ENCODE results near the gene ARL14. TPM values are rescaled to one million over a fixed set of nuclear protein-coding genes. Genes with fewer than 3 reads are reported as not detected.
A peak's percentile ranks its signal among the peaks of the same experiment; 100 is the strongest.

Gene ARL14
- total RNA-seq, 1 experiment from 2014 or later = not detected

- peaks cover 5% of the 10 kb centered on the region; the same call in 1 of the 2 replicates for H3K4me1 Mint-ChIP-seq
- ChIA-PET CTCF (interaction anchor here (0.6 kb wide), 1 partner anchor 793 kb away, joined by 5 read pairs; no protein-coding TSS in a partner anchor), POLR2A (no interaction called here)
- no peaks in the 10 kb centered on the region for H3K27me3 Mint-ChIP-seq (ENCODE audit: low read depth)
- no peak overlapping the region for H3K27ac Mint-ChIP-seq
- H3K36me3 Mint-ChIP-seq = no peaks in the 10 kb centered on the region
- DNase-seq (ENCODE audit: low spot score) = no peak
- ATAC-seq = peak; percentile 53
- TF ChIP-seq IRF2 (CRISPR knock-in tag; IDR thresholded peaks at IDR 0.05; ENCODE audit: borderline replicate concordance, low read depth) = no peak
- TF ChIP-seq ZNF219 (CRISPR knock-in tag; IDR thresholded peaks at IDR 0.05; ENCODE audit: borderline replicate concordance) = no peak
- no peak for TF ChIP-seq NFATC4 (CRISPR knock-in tag; IDR thresholded peaks at IDR 0.05)
- TF ChIP-seq MXD4 (CRISPR knock-in tag; IDR thresholded peaks at IDR 0.05; ENCODE audit: borderline replicate concordance) = no peak
- TF ChIP-seq EMX1 (CRISPR knock-in tag; IDR thresholded peaks at IDR 0.05) = no peak
- no peak for TF ChIP-seq GABPB1 (CRISPR knock-in tag; IDR thresholded peaks at IDR 0.05)
- TF ChIP-seq ZNF121 (CRISPR knock-in tag; IDR thresholded peaks at IDR 0.05) = no peak
- TF ChIP-seq ZBTB21 (CRISPR knock-in tag; IDR thresholded peaks at IDR 0.05; ENCODE audit: borderline replicate concordance) = no peak
- no peak for TF ChIP-seq ZNF396 (CRISPR knock-in tag; IDR thresholded peaks at IDR 0.05; ENCODE audit: borderline replicate concordance)
- TF ChIP-seq, protein P1, sequence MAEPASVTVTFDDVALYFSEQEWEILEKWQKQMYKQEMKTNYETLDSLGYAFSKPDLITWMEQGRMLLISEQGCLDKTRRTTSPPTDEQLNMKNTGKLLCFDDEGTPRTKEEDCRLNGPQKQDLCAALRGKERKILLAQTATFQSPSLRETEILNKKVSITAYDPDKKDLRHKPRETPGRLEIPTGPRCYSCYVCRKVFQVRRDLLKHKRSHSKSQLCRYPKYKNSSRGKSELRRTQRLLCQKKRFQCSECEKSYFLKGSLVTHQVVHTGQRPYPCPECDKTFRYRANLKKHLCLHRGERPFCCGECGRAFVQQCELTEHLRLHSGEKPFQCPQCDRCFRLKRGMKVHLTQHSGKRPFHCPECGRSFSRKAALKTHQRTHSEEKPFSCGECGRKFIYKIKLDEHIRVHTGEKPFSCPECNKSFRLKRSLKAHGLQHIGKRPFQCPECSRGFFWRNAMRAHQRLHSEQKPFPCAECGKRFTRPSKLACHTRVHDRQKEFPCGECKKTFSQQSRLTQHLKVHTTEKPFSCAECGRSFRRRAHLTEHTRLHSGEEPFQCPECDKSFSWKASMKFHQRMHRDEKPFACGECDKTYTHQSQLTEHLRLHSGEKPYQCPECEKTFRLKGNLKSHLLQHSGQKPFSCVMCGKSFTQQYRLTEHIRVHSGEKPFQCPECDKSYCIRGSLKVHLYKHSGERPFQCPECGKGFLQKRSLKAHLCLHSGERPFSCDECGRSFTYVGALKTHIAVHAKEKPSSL (CRISPR knock-in tag; conservative IDR thresholded peaks at IDR 0.05) = no peak
- no peak for TF ChIP-seq CREB1 (CRISPR knock-in tag; IDR thresholded peaks at IDR 0.05)
- no peak for TF ChIP-seq E2F5 (CRISPR knock-in tag; IDR thresholded peaks at IDR 0.05)
- TF ChIP-seq ZNF317 (CRISPR knock-in tag; IDR thresholded peaks at IDR 0.05; ENCODE audit: borderline replicate concordance, low read depth) = no peak
- TF ChIP-seq ZNF423 (CRISPR knock-in tag; IDR thresholded peaks at IDR 0.05) = no peak
- no peak for TF ChIP-seq TEAD1 (CRISPR knock-in tag; IDR thresholded peaks at IDR 0.05)
- TF ChIP-seq CTCF (IDR thresholded peaks at IDR 0.05) = no peak
- TF ChIP-seq CREM (CRISPR knock-in tag; IDR thresholded peaks at IDR 0.05) = no peak
- TF ChIP-seq IRF1 (CRISPR knock-in tag; IDR thresholded peaks at IDR 0.05) = no peak
- no peak for TF ChIP-seq USF1 (CRISPR knock-in tag; IDR thresholded peaks at IDR 0.05)
- no peak for TF ChIP-seq NFE2L1 (CRISPR knock-in tag; IDR thresholded peaks at IDR 0.05)
- no peaks in the 10 kb centered on the region for H3K9me3 Mint-ChIP-seq
- no peak overlapping the region for H3K4me3 Mint-ChIP-seq
These were observed 41.7 kb upstream of the ARL14 start for GRCh38 chr3:160635213-160635612.

- H3K27me3 Mint-ChIP-seq (ENCODE audit: low read depth) = no peaks in the 10 kb centered on the region
- no peak overlapping the region for H3K27ac Mint-ChIP-seq
- POLR2A ChIA-PET = no interaction called here
- DNase-seq (ENCODE audit: low spot score) (no peak), ATAC-seq (no peak)
- CTCF ChIA-PET = no interaction called here
- H3K4me3 Mint-ChIP-seq = no peak overlapping the region
- no peaks in the 10 kb centered on the region for H3K9me3 Mint-ChIP-seq
- no peak for TF ChIP-seq ZNF423 (CRISPR knock-in tag; IDR thresholded peaks at IDR 0.05)
- TF ChIP-seq, protein P1 (CRISPR knock-in tag; conservative IDR thresholded peaks at IDR 0.05) = no peak
- TF ChIP-seq ATF6 (CRISPR knock-in tag; IDR thresholded peaks at IDR 0.05) = no peak
- no peak for TF ChIP-seq ZSCAN18 (CRISPR knock-in tag; IDR thresholded peaks at IDR 0.05)
- no peak for TF ChIP-seq GTF2I (CRISPR knock-in tag; conservative IDR thresholded peaks at IDR 0.05)
- H3K36me3 Mint-ChIP-seq = no peaks in the 10 kb centered on the region
- peaks cover 9% of the 10 kb centered on the region for H3K4me1 Mint-ChIP-seq
These were observed 39.9 kb upstream of the ARL14 start for GRCh38 chr3:160637086-160637485.
